Esophagus muscularis mucosa (tissue), 3 donors: Measurements from ENCODE around the gene KIF16B.

Experiments
- POLR2A ChIP-seq: fragments of 450-650 bp; IDR thresholded peaks from one replicate; pipeline ENCODE4 v1.6.1; 2017; ENCODE audit warnings: antibody characterized with exemption, moderate library complexity, mild to moderate bottlenecking, low read depth
- TF ChIP-seq, protein P1 (sequence below), 3 experiments: fragments of 200-600 bp in 2 of 3; fragments of 450-650 bp in 1 of 3; sonication (generic) in 2 of 3; IDR thresholded peaks; one replicate each; pipeline ENCODE4 v1.5.1; 2017 to 2019; ENCODE audit warnings: antibody characterized with exemption in 3 of 3, mild to moderate bottlenecking in 2 of 3, moderate library complexity in 1 of 3

DNA sequence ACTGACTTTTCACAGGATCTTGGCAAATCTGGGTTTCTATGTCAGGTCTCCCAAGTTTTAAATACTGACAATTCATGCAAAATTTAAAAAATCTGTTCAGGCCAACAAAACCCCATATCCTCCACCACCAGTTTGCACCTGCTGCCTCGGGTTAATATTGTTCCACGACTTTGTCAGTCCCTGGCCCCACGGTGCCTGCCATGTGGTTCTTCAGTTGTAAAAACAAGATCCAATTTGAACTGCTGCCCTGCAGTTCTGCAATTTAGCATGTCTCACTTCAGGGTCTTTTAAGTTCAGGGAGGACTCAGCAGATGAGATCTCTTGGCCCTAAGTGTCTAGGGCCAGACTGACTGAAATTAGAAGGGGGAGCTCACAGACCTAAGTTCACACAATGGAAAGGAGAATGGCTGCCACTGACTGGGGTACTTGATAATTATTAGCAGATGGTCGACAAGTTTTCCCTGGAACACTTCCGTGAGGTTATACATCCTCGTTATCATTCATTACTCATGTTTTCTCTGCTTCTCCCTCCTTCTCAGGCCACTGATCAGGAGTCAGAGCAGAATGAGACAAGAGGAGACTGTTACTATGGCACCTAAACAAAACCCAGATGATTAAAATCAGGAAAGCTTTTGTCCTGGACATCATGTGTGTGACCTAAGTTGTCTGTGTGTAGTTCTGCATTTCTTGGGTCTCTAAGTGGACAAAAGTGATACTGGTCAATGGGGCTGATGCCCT is 223.6 kb downstream of the KIF16B start:
- TF ChIP-seq, protein P1, sequence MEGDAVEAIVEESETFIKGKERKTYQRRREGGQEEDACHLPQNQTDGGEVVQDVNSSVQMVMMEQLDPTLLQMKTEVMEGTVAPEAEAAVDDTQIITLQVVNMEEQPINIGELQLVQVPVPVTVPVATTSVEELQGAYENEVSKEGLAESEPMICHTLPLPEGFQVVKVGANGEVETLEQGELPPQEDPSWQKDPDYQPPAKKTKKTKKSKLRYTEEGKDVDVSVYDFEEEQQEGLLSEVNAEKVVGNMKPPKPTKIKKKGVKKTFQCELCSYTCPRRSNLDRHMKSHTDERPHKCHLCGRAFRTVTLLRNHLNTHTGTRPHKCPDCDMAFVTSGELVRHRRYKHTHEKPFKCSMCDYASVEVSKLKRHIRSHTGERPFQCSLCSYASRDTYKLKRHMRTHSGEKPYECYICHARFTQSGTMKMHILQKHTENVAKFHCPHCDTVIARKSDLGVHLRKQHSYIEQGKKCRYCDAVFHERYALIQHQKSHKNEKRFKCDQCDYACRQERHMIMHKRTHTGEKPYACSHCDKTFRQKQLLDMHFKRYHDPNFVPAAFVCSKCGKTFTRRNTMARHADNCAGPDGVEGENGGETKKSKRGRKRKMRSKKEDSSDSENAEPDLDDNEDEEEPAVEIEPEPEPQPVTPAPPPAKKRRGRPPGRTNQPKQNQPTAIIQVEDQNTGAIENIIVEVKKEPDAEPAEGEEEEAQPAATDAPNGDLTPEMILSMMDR (IDR thresholded peaks at IDR 0.05): no peak
- TF ChIP-seq POLR2A: no peak
